Astrocyte (in vitro differentiated cells and primary cell): ENCODE results near the gene INVS. TPM values are rescaled to one million over a fixed set of nuclear protein-coding genes. Genes with fewer than 3 reads are reported as not detected.

ENCODE experiments used
- DNase-seq: peaks from one replicate; pipeline ENCODE4 v3.0.0-alpha.2; 2010; ENCODE audit warnings: low read depth
- FAIRE-seq: peaks from 2 replicates; lab custom pipeline; 2011; peaks lifted over from hg19 to GRCh38; lab: Jason Lieb, UNC
- H2AFZ ChIP-seq: 2 replicates; pipeline ENCODE4 v1.6.0; 2012; ENCODE audit warnings: low read depth, low read length, inconsistent platforms
- H3K27ac ChIP-seq: 2 replicates; pipeline ENCODE4 v1.5.1; 2011; ENCODE audit warnings: low read depth, low read length, inconsistent platforms
- H3K27me3 ChIP-seq: 2 replicates; pipeline ENCODE4 v1.6.0; 2011; ENCODE audit warnings: low read length, inconsistent platforms; ENCODE audit not compliant: insufficient read depth
- H3K36me3 ChIP-seq: 2 replicates; pipeline ENCODE4 v1.5.1; 2011; ENCODE audit warnings: low read length, inconsistent platforms; ENCODE audit not compliant: insufficient read depth
- H3K4me1 ChIP-seq: 2 replicates; pipeline ENCODE4 v1.5.1; 2011; ENCODE audit warnings: low read length, inconsistent platforms; ENCODE audit not compliant: insufficient read depth
- H3K4me2 ChIP-seq: 2 replicates; pipeline ENCODE4 v1.6.0; 2012; ENCODE audit warnings: low read length, inconsistent platforms
- H3K4me3 ChIP-seq: 2 replicates; pipeline ENCODE4 v1.5.1; 2011; ENCODE audit warnings: low read depth, mild to moderate bottlenecking, low read length, inconsistent platforms; ENCODE audit not compliant: insufficient read depth
- H3K79me2 ChIP-seq: 2 replicates; pipeline ENCODE4 v1.6.0; 2012; ENCODE audit warnings: mild to moderate bottlenecking, low read length, inconsistent platforms; ENCODE audit not compliant: insufficient read depth
- H3K9ac ChIP-seq: 2 replicates; pipeline ENCODE4 v1.6.0; 2012; ENCODE audit warnings: mild to moderate bottlenecking, low read length, inconsistent platforms
- H3K9me3 ChIP-seq: 2 replicates; pipeline ENCODE4 v1.5.1; 2012; ENCODE audit warnings: low read depth, mild to moderate bottlenecking, low read length, inconsistent platforms; ENCODE audit not compliant: insufficient read depth
- H4K20me1 ChIP-seq: 2 replicates; pipeline ENCODE4 v1.6.0; 2012; ENCODE audit warnings: low read length, inconsistent platforms; ENCODE audit not compliant: insufficient read depth
- H3K27ac Mint-ChIP-seq: one replicate; pipeline ENCODE4 v1.8.0; 2021; ENCODE audit warnings: mild to moderate bottlenecking, mixed read lengths; ENCODE audit not compliant: unreplicated experiment
- H3K27me3 Mint-ChIP-seq: one replicate; pipeline ENCODE4 v1.8.0; 2021; ENCODE audit warnings: low read depth, mixed read lengths; ENCODE audit not compliant: unreplicated experiment
- H3K36me3 Mint-ChIP-seq: one replicate; pipeline ENCODE4 v1.8.0; 2021; ENCODE audit warnings: low read depth, mixed read lengths; ENCODE audit not compliant: unreplicated experiment
- H3K4me1 Mint-ChIP-seq: one replicate; pipeline ENCODE4 v1.8.0; 2021; ENCODE audit warnings: low read depth, mixed read lengths; ENCODE audit not compliant: unreplicated experiment
- H3K4me3 Mint-ChIP-seq: one replicate; pipeline ENCODE4 v1.8.0; 2021; ENCODE audit warnings: mild to moderate bottlenecking, moderate library complexity, mixed read lengths; ENCODE audit not compliant: unreplicated experiment
- H3K9me3 Mint-ChIP-seq: one replicate; pipeline ENCODE4 v1.8.0; 2021; ENCODE audit warnings: mild to moderate bottlenecking, mixed read lengths; ENCODE audit not compliant: unreplicated experiment
- EZH2 ChIP-seq: IDR thresholded peaks from 2 replicates; pipeline ENCODE4 v1.6.1; 2012; ENCODE audit warnings: mild to moderate bottlenecking, low read length, inconsistent platforms; ENCODE audit not compliant: insufficient read depth
- total RNA-seq: library from RNA; stranded (reverse); gene quantifications from 2 replicates; pipeline ENCODE4 v1.2.1, GENCODE V29; 2021
- TF ChIP-seq, protein P1 (sequence below): IDR thresholded peaks from 2 replicates; pipeline ENCODE4 v1.5.1; 2011; ENCODE audit warnings: low read depth, mild to moderate bottlenecking, inconsistent platforms, low read length, moderate library complexity; ENCODE audit not compliant: insufficient read depth

INVS gene
- total RNA-seq, 1 donor from 2014 or later = 17.5 TPM

- no peak overlapping the region for H2AFZ ChIP-seq
- peaks cover 7% of the 10 kb centered on the region for H3K36me3 ChIP-seq
- H4K20me1 ChIP-seq = no peaks in the 10 kb centered on the region
- H3K27ac ChIP-seq = peak overlapping the region; percentile 65
- no peaks in the 10 kb centered on the region for H3K27me3 ChIP-seq
- Mint-ChIP-seq H3K27ac (peak overlapping the region; percentile 27), H3K9me3 (peaks cover 9% of the 10 kb centered on the region), H3K27me3 (no peaks in the 10 kb centered on the region), H3K4me3 (no peak overlapping the region), H3K4me1 (peaks cover 12% of the 10 kb centered on the region), H3K36me3 (peaks cover 20% of the 10 kb centered on the region)
- H3K79me2 ChIP-seq = peaks cover 33% of the 10 kb centered on the region
- no peak overlapping the region for H3K4me3 ChIP-seq
- peaks cover 13% of the 10 kb centered on the region for H3K4me1 ChIP-seq
- DNase-seq = peak; percentile 8
- peak overlapping the region; percentile 4 for H3K9ac ChIP-seq
- H3K9me3 ChIP-seq = no peaks in the 10 kb centered on the region
- TF ChIP-seq, protein P1, sequence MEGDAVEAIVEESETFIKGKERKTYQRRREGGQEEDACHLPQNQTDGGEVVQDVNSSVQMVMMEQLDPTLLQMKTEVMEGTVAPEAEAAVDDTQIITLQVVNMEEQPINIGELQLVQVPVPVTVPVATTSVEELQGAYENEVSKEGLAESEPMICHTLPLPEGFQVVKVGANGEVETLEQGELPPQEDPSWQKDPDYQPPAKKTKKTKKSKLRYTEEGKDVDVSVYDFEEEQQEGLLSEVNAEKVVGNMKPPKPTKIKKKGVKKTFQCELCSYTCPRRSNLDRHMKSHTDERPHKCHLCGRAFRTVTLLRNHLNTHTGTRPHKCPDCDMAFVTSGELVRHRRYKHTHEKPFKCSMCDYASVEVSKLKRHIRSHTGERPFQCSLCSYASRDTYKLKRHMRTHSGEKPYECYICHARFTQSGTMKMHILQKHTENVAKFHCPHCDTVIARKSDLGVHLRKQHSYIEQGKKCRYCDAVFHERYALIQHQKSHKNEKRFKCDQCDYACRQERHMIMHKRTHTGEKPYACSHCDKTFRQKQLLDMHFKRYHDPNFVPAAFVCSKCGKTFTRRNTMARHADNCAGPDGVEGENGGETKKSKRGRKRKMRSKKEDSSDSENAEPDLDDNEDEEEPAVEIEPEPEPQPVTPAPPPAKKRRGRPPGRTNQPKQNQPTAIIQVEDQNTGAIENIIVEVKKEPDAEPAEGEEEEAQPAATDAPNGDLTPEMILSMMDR = no peak
- no peak for TF ChIP-seq EZH2
- H3K4me2 ChIP-seq = peak overlapping the region; percentile 45
- peak; percentile 72 for FAIRE-seq
Measured at GRCh38 chr9:100308965-100309564, 210.0 kb downstream of the INVS start.

GRCh38 chr9:100309992-100310391 lies 210.9 kb downstream of the INVS start:
- Histone ChIP-seq H3K4me3 (no peak overlapping the region), H3K27ac (peak overlapping the region; percentile 65), H3K9ac (no peak overlapping the region), H3K4me1 (peaks cover 10% of the 10 kb centered on the region), H3K9me3 (no peaks in the 10 kb centered on the region), H3K79me2 (peaks cover 37% of the 10 kb centered on the region), H2AFZ (no peak overlapping the region), H3K27me3 (no peaks in the 10 kb centered on the region), H3K36me3 (peaks cover 7% of the 10 kb centered on the region), H4K20me1 (no peaks in the 10 kb centered on the region), H3K4me2 (peak overlapping the region; percentile 39)
- FAIRE-seq (peak; percentile 80), DNase-seq (peak; percentile 52)
- Mint-ChIP-seq H3K27ac (peak overlapping the region; percentile 27), H3K9me3 (peaks cover 9% of the 10 kb centered on the region), H3K36me3 (peaks cover 25% of the 10 kb centered on the region), H3K27me3 (no peaks in the 10 kb centered on the region), H3K4me3 (no peak overlapping the region), H3K4me1 (peaks cover 12% of the 10 kb centered on the region)
- no peak for TF ChIP-seq EZH2
- TF ChIP-seq, protein P1 = no peak

DNA sequence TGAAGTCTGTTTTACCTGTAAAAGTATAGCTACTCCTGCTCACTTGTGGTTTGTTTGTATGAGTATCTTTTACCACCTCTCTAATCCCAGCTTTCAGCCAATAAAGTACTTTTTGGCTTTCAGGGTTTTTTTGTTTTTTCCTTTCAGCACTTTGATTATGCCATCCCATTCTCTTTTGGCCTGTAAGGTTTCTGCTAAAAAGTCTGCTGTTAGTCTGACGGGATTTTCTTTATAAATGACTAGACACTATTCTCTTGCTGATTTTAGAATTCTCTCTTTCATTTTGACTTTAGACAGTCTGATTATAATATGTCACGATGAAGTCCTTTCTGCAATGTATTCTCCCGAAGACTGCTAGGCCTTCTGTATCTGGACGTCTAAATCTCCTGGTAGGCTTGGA lies 216.5 kb downstream of the INVS start:
- Histone ChIP-seq H3K9ac (no peak overlapping the region), H4K20me1 (peaks cover 11% of the 10 kb centered on the region), H3K27me3 (no peaks in the 10 kb centered on the region), H2AFZ (no peak overlapping the region), H3K36me3 (peaks cover 10% of the 10 kb centered on the region), H3K4me2 (no peak overlapping the region), H3K27ac (no peak overlapping the region), H3K4me3 (no peak overlapping the region), H3K9me3 (no peaks in the 10 kb centered on the region), H3K4me1 (peaks cover 9% of the 10 kb centered on the region), H3K79me2 (peaks cover 40% of the 10 kb centered on the region)
- TF ChIP-seq, protein P1 = no peak
- TF ChIP-seq EZH2 = no peak
- Mint-ChIP-seq H3K27me3 (no peaks in the 10 kb centered on the region), H3K9me3 (peaks cover 9% of the 10 kb centered on the region), H3K27ac (no peak overlapping the region), H3K4me1 (peaks cover 6% of the 10 kb centered on the region), H3K4me3 (no peak overlapping the region), H3K36me3 (peaks cover 37% of the 10 kb centered on the region)
- no peak for FAIRE-seq
- DNase-seq = no peak
